Kidney epithelial cell (primary cell): Measurements from ENCODE around the gene MTHFSD. TPM values are rescaled to one million over a fixed set of nuclear protein-coding genes. Genes with fewer than 3 reads are reported as not detected.

Experiments
- DNase-seq: peaks from one replicate; pipeline ENCODE4 v3.0.0-alpha.2; 2010; ENCODE audit warnings: low read depth
- H3K27me3 ChIP-seq: 2 replicates; pipeline ENCODE4 v1.6.0; 2011; ENCODE audit warnings: low read length; ENCODE audit not compliant: control insufficient read depth, insufficient read depth
- H3K36me3 ChIP-seq: 2 replicates; pipeline ENCODE4 v1.5.1; 2011; ENCODE audit warnings: low read length; ENCODE audit not compliant: control insufficient read depth, insufficient read depth
- H3K4me3 ChIP-seq: 2 replicates; pipeline ENCODE4 v1.5.1; 2011; ENCODE audit warnings: low read depth, mild to moderate bottlenecking, control low read depth, low read length
- CTCF ChIP-seq: IDR thresholded peaks from 2 replicates; pipeline ENCODE4 v1.5.1; 2011; ENCODE audit warnings: mild to moderate bottlenecking, moderate library complexity, low read length, control low read depth, inconsistent platforms; ENCODE audit not compliant: insufficient read depth, poor library complexity, severe bottlenecking
- total RNA-seq: library from RNA; depleted of rRNA; stranded (reverse); fragments of >200 nt; gene quantifications from 2 replicates; pipeline ENCODE4 v1.2.3, GENCODE V29; 2015

MTHFSD gene
- total RNA-seq, 1 donor from 2014 or later: 26.1 TPM

- Histone ChIP-seq H3K27me3 (peaks cover 93% of the 10 kb centered on the region), H3K4me3 (no peak overlapping the region), H3K36me3 (no peaks in the 10 kb centered on the region)
- DNase-seq: no peak
- no peak for TF ChIP-seq CTCF
Observed at GRCh38 chr16:86494039-86494564, 60.9 kb downstream of the MTHFSD start.

GRCh38 chr16:86492961-86493629 is 61.9 kb downstream of the MTHFSD start:
- Histone ChIP-seq H3K36me3 (no peaks in the 10 kb centered on the region), H3K27me3 (peaks cover 92% of the 10 kb centered on the region), H3K4me3 (no peak overlapping the region)
- no peak for DNase-seq
- TF ChIP-seq CTCF: no peak

- TF ChIP-seq CTCF: no peak
- peaks cover 89% of the 10 kb centered on the region for H3K27me3 ChIP-seq
- H3K36me3 ChIP-seq: no peaks in the 10 kb centered on the region
- no peak for DNase-seq
- H3K4me3 ChIP-seq: no peak overlapping the region
Observed at GRCh38 chr16:86492267-86492960, 62.6 kb downstream of the MTHFSD start.

GRCh38 chr16:86491640-86492023 is 63.4 kb downstream of the MTHFSD start:
- no peak for DNase-seq
- no peak overlapping the region for H3K4me3 ChIP-seq
- H3K27me3 ChIP-seq: peaks cover 81% of the 10 kb centered on the region
- H3K36me3 ChIP-seq: no peaks in the 10 kb centered on the region
- TF ChIP-seq CTCF: no peak

GRCh38 chr16:86490859-86491639 is 64.0 kb downstream of the MTHFSD start:
- Histone ChIP-seq H3K36me3 (no peaks in the 10 kb centered on the region), H3K27me3 (peaks cover 75% of the 10 kb centered on the region), H3K4me3 (no peak overlapping the region)
- DNase-seq: no peak
- TF ChIP-seq CTCF: no peak
